WERI-Rb-1 (cell line): ENCODE measurements around the gene ABCG1.
A peak's percentile ranks its signal among the peaks of the same experiment; 100 is the strongest.

Experiments used
- DNase-seq: peaks from one replicate; pipeline ENCODE4 v3.0.0-alpha.2; 2020
- H3K27ac ChIP-seq: fragments of 250-450 bp; sonication (Bioruptor Pico); 2 replicates; pipeline ENCODE4 v1.5.1; 2020; ENCODE audit warnings: mild to moderate bottlenecking, moderate library complexity
- H3K27me3 ChIP-seq: fragments of 250-450 bp; sonication (Bioruptor Pico); 2 replicates; pipeline ENCODE4 v1.5.1; 2021; ENCODE audit warnings: mild to moderate bottlenecking, low read depth, moderate library complexity; ENCODE audit not compliant: insufficient read depth, severe bottlenecking
- H3K36me3 ChIP-seq: fragments of 250-450 bp; sonication (Bioruptor Pico); 2 replicates; pipeline ENCODE4 v1.5.1; 2020; ENCODE audit warnings: mild to moderate bottlenecking, moderate library complexity
- H3K4me3 ChIP-seq: 2 replicates; pipeline ENCODE4 v1.5.1; 2011; ENCODE audit warnings: low read depth, mild to moderate bottlenecking, control low read depth, low read length
- H3K9me3 ChIP-seq: fragments of 250-450 bp; sonication (Bioruptor Pico); 2 replicates; pipeline ENCODE4 v1.5.1; 2021; ENCODE audit warnings: mild to moderate bottlenecking, moderate library complexity; ENCODE audit not compliant: severe bottlenecking
- TF ChIP-seq, protein P1 (sequence below): IDR thresholded peaks from 2 replicates; pipeline ENCODE4 v1.5.1; 2011; ENCODE audit warnings: low read depth, mild to moderate bottlenecking, control low read depth, inconsistent platforms, low read length

ABCG1 gene

GRCh38 chr21:42201615-42202161 lies 17.3 kb upstream of the ABCG1 start:
- Histone ChIP-seq H3K36me3 (no peaks in the 10 kb centered on the region), H3K4me3 (peak overlapping the region; percentile 39), H3K27ac (peak overlapping the region; percentile 76), H3K9me3 (peaks cover 19% of the 10 kb centered on the region), H3K27me3 (no peaks in the 10 kb centered on the region)
- no peak for DNase-seq
- TF ChIP-seq, protein P1, sequence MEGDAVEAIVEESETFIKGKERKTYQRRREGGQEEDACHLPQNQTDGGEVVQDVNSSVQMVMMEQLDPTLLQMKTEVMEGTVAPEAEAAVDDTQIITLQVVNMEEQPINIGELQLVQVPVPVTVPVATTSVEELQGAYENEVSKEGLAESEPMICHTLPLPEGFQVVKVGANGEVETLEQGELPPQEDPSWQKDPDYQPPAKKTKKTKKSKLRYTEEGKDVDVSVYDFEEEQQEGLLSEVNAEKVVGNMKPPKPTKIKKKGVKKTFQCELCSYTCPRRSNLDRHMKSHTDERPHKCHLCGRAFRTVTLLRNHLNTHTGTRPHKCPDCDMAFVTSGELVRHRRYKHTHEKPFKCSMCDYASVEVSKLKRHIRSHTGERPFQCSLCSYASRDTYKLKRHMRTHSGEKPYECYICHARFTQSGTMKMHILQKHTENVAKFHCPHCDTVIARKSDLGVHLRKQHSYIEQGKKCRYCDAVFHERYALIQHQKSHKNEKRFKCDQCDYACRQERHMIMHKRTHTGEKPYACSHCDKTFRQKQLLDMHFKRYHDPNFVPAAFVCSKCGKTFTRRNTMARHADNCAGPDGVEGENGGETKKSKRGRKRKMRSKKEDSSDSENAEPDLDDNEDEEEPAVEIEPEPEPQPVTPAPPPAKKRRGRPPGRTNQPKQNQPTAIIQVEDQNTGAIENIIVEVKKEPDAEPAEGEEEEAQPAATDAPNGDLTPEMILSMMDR: no peak

DNA sequence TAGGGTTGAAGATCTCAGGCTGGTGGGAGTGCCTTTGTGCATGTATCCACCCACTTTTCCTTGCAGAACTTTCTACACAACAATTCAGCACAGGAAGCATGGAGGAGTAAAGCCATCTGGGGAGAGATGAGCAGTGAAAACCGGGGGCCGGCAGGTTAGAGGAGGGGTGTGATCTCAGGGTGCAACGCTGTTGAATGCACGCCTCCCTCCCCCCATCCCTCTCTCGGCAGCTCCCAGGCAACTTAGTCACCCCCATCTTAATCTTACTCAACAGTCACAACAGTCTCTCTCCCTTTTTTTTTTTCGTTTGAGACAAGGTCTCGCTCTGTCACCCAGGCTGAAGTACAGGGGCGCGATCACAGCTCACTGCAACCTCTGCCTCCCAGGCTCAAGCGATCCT lies 16.6 kb upstream of the ABCG1 start:
- DNase-seq: no peak
- no peaks in the 10 kb centered on the region for H3K27me3 ChIP-seq
- H3K36me3 ChIP-seq: no peaks in the 10 kb centered on the region
- no peak overlapping the region for H3K4me3 ChIP-seq
- H3K27ac ChIP-seq: peak overlapping the region; percentile 76
- H3K9me3 ChIP-seq: peaks cover 19% of the 10 kb centered on the region
- TF ChIP-seq, protein P1: no peak

DNA sequence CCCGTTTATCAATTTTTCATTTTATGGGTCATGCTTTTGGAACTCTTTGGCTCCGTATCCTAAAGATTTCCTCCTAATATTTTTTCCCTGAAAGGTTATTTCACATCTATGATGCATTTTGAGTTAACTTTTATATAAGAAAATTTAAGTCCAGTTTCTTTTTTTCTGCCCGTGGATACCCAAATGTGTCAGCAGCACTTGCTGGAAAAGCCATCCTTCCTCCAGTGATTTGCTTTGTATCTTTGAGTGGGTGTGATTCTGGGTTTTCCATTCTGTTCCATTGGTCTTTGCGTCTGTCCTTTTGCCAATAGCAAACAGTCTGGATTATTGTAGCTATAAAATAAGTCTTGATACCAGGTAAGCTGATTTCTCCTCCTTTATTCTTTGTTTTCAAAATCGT lies 15.6 kb upstream of the ABCG1 start:
- no peak overlapping the region for H3K27ac ChIP-seq
- TF ChIP-seq, protein P1: no peak
- no peak overlapping the region for H3K4me3 ChIP-seq
- peaks cover 19% of the 10 kb centered on the region for H3K9me3 ChIP-seq
- H3K27me3 ChIP-seq: no peaks in the 10 kb centered on the region
- no peak for DNase-seq
- H3K36me3 ChIP-seq: no peaks in the 10 kb centered on the region

DNA sequence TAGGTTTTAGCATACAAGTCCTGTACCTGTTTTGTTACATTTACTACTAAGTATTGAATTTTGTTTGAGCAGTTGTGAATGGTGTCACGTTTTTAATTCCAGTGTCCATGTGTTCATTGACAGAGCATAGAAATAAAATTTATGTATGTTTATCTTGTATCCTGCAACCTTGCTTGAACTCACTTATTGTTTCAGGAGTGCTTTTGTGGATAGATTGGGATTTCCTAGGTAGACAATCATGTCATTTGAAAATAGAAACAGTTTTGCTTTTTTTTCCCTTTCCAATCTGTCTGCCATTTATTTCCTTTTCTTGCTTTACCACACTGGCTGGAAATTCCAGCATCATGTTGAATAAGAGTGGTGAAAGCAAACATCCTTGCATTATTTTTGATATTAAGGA lies 15.0 kb upstream of the ABCG1 start:
- Histone ChIP-seq H3K27ac (no peak overlapping the region), H3K36me3 (no peaks in the 10 kb centered on the region), H3K4me3 (no peak overlapping the region), H3K9me3 (peaks cover 19% of the 10 kb centered on the region), H3K27me3 (no peaks in the 10 kb centered on the region)
- TF ChIP-seq, protein P1: no peak
- DNase-seq: no peak

- TF ChIP-seq, protein P1: no peak
- H3K4me3 ChIP-seq: no peak overlapping the region
- H3K9me3 ChIP-seq: peaks cover 29% of the 10 kb centered on the region
- H3K27me3 ChIP-seq: no peaks in the 10 kb centered on the region
- no peaks in the 10 kb centered on the region for H3K36me3 ChIP-seq
- no peak overlapping the region for H3K27ac ChIP-seq
- DNase-seq: no peak
Measured at GRCh38 chr21:42207426-42207825, 11.5 kb upstream of the ABCG1 start.

DNA sequence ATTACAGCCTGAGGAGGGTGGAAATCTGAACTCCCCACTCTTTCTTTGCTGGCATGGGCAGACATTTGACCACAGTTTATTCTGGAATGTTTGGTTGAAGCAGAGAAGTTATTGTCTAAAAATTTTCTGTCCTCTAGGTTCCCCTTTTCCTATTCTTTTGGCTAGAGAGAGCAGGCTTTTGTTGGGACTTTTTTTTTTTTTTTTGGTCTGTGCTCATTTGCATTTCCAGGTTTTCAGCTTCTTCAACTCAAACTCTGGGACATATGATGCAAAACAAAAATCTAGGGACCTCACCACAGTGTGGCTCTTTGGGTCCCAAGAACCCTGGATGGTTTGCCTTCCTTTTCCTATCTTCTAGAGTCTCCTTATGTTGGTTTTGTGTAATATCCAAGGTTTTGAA lies 10.9 kb upstream of the ABCG1 start:
- H3K9me3 ChIP-seq: peaks cover 29% of the 10 kb centered on the region
- H3K27ac ChIP-seq: no peak overlapping the region
- no peak for DNase-seq
- H3K4me3 ChIP-seq: no peak overlapping the region
- H3K27me3 ChIP-seq: no peaks in the 10 kb centered on the region
- TF ChIP-seq, protein P1: no peak
- H3K36me3 ChIP-seq: no peaks in the 10 kb centered on the region
